GM12878 (cell line): ENCODE data around the gene CDHR2.

ENCODE experiments used
- BCL11A ChIP-seq: IDR thresholded peaks from 2 replicates; pipeline ENCODE4 v1.6.1; 2011; ENCODE audit warnings: low read depth, low read length
- CEBPB ChIP-seq, 2 experiments: fragments of 150-350 bp in 1 of 2; IDR thresholded peaks; 2 replicates each; pipeline ENCODE4 v1.6.1; 2012 to 2014; ENCODE audit warnings: low read depth in 2 of 2, low read length in 2 of 2, borderline replicate concordance in 1 of 2, inconsistent platforms in 1 of 2
- CREB1 ChIP-seq: IDR thresholded peaks from 2 replicates; pipeline ENCODE4 v1.6.1; 2012; ENCODE audit warnings: low read depth, mild to moderate bottlenecking, inconsistent platforms
- MYC ChIP-seq: IDR thresholded peaks from 2 replicates; pipeline ENCODE4 v1.6.1; 2011; ENCODE audit warnings: mild to moderate bottlenecking, low read length, moderate library complexity, inconsistent platforms; ENCODE audit not compliant: insufficient read depth, insufficient replicate concordance, insufficient read length, severe bottlenecking
- POLR2A ChIP-seq: IDR thresholded peaks from 2 replicates; pipeline ENCODE4 v1.6.1; 2011; ENCODE audit warnings: low read depth, mild to moderate bottlenecking, low read length
- POLR2AphosphoS5 ChIP-seq: IDR thresholded peaks from 2 replicates; pipeline ENCODE4 v1.6.1; 2011; ENCODE audit warnings: mild to moderate bottlenecking, low read length, inconsistent platforms
- SUZ12 ChIP-seq: fragments of 200-600 bp; sonication (generic); IDR thresholded peaks from one replicate; pipeline ENCODE4 v1.6.1; 2018; ENCODE audit warnings: antibody characterized with exemption, mild to moderate bottlenecking; ENCODE audit not compliant: unreplicated experiment
- YBX1 ChIP-seq: fragments of 450-650 bp; IDR thresholded peaks from 2 replicates; pipeline ENCODE4 v1.6.1; 2016; ENCODE audit warnings: antibody characterized with exemption
- YY1 ChIP-seq: IDR thresholded peaks from 2 replicates; pipeline ENCODE4 v1.6.1; 2011; ENCODE audit warnings: low read depth, mild to moderate bottlenecking, low read length
- ZNF217 ChIP-seq: fragments of 450-650 bp; IDR thresholded peaks from 2 replicates; pipeline ENCODE4 v1.6.1; 2017; ENCODE audit warnings: antibody characterized with exemption, mild to moderate bottlenecking
- TF ChIP-seq, protein P1 (sequence below): IDR thresholded peaks from 2 replicates; pipeline ENCODE4 v1.6.1; 2011; ENCODE audit warnings: low read depth, low read length, improper control_type of control experiment, borderline replicate concordance
- TF ChIP-seq, protein P2 (sequence below): IDR thresholded peaks from 2 replicates; pipeline ENCODE4 v1.6.1; 2012; ENCODE audit warnings: low read depth, low read length, improper control_type of control experiment
- TF ChIP-seq, protein P3 (sequence below), 3 experiments: IDR thresholded peaks in 2 of 3; conservative IDR thresholded peaks in 1 of 3; 2 replicates each; pipeline ENCODE4 v1.5.1; 2011; ENCODE audit warnings: low read depth in 3 of 3, low read length in 3 of 3, mild to moderate bottlenecking in 3 of 3, control low read depth in 2 of 3, moderate library complexity in 2 of 3, inconsistent platforms in 1 of 3, mixed read lengths in 1 of 3; ENCODE audit not compliant: control insufficient read depth in 2 of 3, insufficient read depth in 1 of 3; ENCODE audit errors: extremely low read depth in 1 of 3

DNA sequence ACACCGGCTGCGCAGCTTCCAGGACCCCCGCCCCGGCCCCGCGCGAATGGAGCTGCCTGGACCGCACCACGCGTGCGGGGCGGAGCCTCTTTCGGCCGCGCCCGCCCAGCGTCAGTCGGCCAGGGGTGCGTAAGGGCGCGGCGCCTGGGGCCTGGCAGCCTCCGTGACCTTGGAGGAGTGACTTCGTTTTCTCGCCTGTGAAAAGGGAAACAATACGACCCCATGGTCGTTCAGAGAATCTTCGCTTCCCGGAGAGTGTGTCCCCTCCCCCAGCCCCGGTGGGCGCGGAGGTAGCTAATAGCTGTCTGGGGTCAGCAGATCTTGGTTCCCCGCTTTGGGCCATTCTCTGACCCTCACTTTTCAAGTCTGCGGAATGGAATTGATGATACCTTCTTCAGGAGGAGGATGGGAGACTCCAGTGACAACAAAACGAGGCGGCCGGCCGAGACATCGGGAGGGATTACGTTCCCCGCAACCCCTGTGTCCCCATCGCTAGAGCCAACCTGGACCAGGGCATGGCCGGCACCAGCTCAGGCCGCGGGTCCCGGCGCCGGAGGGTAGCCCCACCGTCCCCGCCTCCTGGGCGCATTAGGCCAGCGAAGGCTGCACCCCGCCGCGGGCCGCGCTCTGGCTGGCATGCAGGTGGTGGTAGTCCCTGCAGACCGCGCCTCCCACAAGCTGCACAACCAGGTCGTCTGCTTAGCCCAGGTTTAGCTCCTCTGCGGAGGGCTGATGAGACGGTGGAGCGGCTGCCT is 5.5 kb upstream of the CDHR2 start:
- TF ChIP-seq SUZ12, result no peak
- TF ChIP-seq YY1, result no peak
- TF ChIP-seq, protein P1, sequence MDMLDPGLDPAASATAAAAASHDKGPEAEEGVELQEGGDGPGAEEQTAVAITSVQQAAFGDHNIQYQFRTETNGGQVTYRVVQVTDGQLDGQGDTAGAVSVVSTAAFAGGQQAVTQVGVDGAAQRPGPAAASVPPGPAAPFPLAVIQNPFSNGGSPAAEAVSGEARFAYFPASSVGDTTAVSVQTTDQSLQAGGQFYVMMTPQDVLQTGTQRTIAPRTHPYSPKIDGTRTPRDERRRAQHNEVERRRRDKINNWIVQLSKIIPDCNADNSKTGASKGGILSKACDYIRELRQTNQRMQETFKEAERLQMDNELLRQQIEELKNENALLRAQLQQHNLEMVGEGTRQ, result no peak
- no peak for TF ChIP-seq CEBPB (IDR thresholded peaks at IDR 0.05; ENCODE audit: borderline replicate concordance in 1 of 2, low read depth in 2 of 2, low read length in 2 of 2)
- no peak for TF ChIP-seq MYC
- TF ChIP-seq, protein P2, sequence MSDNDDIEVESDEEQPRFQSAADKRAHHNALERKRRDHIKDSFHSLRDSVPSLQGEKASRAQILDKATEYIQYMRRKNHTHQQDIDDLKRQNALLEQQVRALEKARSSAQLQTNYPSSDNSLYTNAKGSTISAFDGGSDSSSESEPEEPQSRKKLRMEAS, result no peak
- TF ChIP-seq POLR2A, result peak; percentile 53; the same call in 1 of the 2 replicates
- TF ChIP-seq ZNF217, result no peak
- TF ChIP-seq POLR2AphosphoS5, result no peak; the same call in 1 of the 2 replicates
- TF ChIP-seq YBX1, result no peak
- no peak for TF ChIP-seq BCL11A
- TF ChIP-seq, protein P3, sequence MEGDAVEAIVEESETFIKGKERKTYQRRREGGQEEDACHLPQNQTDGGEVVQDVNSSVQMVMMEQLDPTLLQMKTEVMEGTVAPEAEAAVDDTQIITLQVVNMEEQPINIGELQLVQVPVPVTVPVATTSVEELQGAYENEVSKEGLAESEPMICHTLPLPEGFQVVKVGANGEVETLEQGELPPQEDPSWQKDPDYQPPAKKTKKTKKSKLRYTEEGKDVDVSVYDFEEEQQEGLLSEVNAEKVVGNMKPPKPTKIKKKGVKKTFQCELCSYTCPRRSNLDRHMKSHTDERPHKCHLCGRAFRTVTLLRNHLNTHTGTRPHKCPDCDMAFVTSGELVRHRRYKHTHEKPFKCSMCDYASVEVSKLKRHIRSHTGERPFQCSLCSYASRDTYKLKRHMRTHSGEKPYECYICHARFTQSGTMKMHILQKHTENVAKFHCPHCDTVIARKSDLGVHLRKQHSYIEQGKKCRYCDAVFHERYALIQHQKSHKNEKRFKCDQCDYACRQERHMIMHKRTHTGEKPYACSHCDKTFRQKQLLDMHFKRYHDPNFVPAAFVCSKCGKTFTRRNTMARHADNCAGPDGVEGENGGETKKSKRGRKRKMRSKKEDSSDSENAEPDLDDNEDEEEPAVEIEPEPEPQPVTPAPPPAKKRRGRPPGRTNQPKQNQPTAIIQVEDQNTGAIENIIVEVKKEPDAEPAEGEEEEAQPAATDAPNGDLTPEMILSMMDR (IDR thresholded peaks at IDR 0.05 in 2 of 3, conservative IDR thresholded peaks at IDR 0.05 in 1 of 3; ENCODE audit: control insufficient read depth in 2 of 3, extremely low read depth in 1 of 3, insufficient read depth in 1 of 3, low read depth in 3 of 3, low read length in 3 of 3), result no peak
- 0 out of 2 replicates have a peak, but pooled peaks have one; percentile 37 for TF ChIP-seq CREB1
